Measurements from ENCODE around the gene NT5C1B.

Gene NT5C1B

GRCh38 chr2:18610090-18610489, 20.7 kb upstream of the NT5C1B start:
- H3K36me3 ChIP-seq: no peaks in the 10 kb centered on the region
- no peak for TF ChIP-seq CTCF (IDR thresholded peaks at IDR 0.05; ENCODE audit: low read depth, low read length)
- H3K4me1 ChIP-seq: peaks cover 4% of the 10 kb centered on the region; the same call in 1 of the 2 replicates
- no peak for DNase-seq
- H3K4me3 ChIP-seq (ENCODE audit: low read depth, low read length): no peak overlapping the region
- H3K27me3 ChIP-seq: no peaks in the 10 kb centered on the region
- no peaks in the 10 kb centered on the region for H3K9me3 ChIP-seq

- peaks cover 20% of the 10 kb centered on the region for H3K4me1 ChIP-seq
- H3K36me3 ChIP-seq: no peaks in the 10 kb centered on the region
- DNase-seq: no peak
- no peak for TF ChIP-seq CTCF (IDR thresholded peaks at IDR 0.05; ENCODE audit: low read depth, low read length)
- no peaks in the 10 kb centered on the region for H3K27me3 ChIP-seq
- H3K4me3 ChIP-seq (ENCODE audit: low read depth, low read length): no peak overlapping the region
- H3K9me3 ChIP-seq: no peaks in the 10 kb centered on the region
These were observed 15.7 kb upstream of the NT5C1B start for GRCh38 chr2:18605115-18605514.

GRCh38 chr2:18604531-18604885, 15.1 kb upstream of the NT5C1B start:
- Histone ChIP-seq H3K27me3 (no peaks in the 10 kb centered on the region), H3K9me3 (no peaks in the 10 kb centered on the region), H3K4me1 (peaks cover 20% of the 10 kb centered on the region), H3K36me3 (no peaks in the 10 kb centered on the region), H3K4me3 (ENCODE audit: low read depth, low read length) (no peak overlapping the region)
- no peak for TF ChIP-seq CTCF (IDR thresholded peaks at IDR 0.05; ENCODE audit: low read depth, low read length)
- DNase-seq: no peak

GRCh38 chr2:18603854-18604530, 14.6 kb upstream of the NT5C1B start:
- Histone ChIP-seq H3K4me3 (ENCODE audit: low read depth, low read length) (no peak overlapping the region), H3K36me3 (no peaks in the 10 kb centered on the region), H3K4me1 (peaks cover 20% of the 10 kb centered on the region), H3K9me3 (no peaks in the 10 kb centered on the region), H3K27me3 (no peaks in the 10 kb centered on the region)
- TF ChIP-seq CTCF (IDR thresholded peaks at IDR 0.05; ENCODE audit: low read depth, low read length): no peak
- DNase-seq: peak; percentile 25

GRCh38 chr2:18602298-18602697, 12.9 kb upstream of the NT5C1B start:
- Histone ChIP-seq H3K9me3 (no peaks in the 10 kb centered on the region), H3K4me1 (peaks cover 20% of the 10 kb centered on the region), H3K27me3 (no peaks in the 10 kb centered on the region), H3K4me3 (ENCODE audit: low read depth, low read length) (no peak overlapping the region), H3K36me3 (no peaks in the 10 kb centered on the region)
- no peak for TF ChIP-seq CTCF (IDR thresholded peaks at IDR 0.05; ENCODE audit: low read depth, low read length)
- no peak for DNase-seq

- Histone ChIP-seq H3K27me3 (no peaks in the 10 kb centered on the region), H3K4me1 (peaks cover 16% of the 10 kb centered on the region), H3K36me3 (no peaks in the 10 kb centered on the region), H3K9me3 (no peaks in the 10 kb centered on the region; the same call in 1 of the 2 replicates), H3K4me3 (ENCODE audit: low read depth, low read length) (no peak overlapping the region)
- DNase-seq: no peak
- TF ChIP-seq CTCF (IDR thresholded peaks at IDR 0.05; ENCODE audit: low read depth, low read length): no peak
These were observed 10.9 kb upstream of the NT5C1B start for GRCh38 chr2:18600255-18600613.

Data from BE2C (cell line).